Thoracic aorta endothelial cell (primary cell): ENCODE data around the gene CEP44. TPM values are rescaled to one million over a fixed set of nuclear protein-coding genes. Genes with fewer than 3 reads are reported as not detected.

ENCODE experiments used
- total RNA-seq: library from RNA; depleted of rRNA; stranded (reverse); fragments of >200 nt; gene quantifications from 2 replicates; pipeline ENCODE4 v1.2.3, GENCODE V29; 2012

CEP44 gene, protein sequence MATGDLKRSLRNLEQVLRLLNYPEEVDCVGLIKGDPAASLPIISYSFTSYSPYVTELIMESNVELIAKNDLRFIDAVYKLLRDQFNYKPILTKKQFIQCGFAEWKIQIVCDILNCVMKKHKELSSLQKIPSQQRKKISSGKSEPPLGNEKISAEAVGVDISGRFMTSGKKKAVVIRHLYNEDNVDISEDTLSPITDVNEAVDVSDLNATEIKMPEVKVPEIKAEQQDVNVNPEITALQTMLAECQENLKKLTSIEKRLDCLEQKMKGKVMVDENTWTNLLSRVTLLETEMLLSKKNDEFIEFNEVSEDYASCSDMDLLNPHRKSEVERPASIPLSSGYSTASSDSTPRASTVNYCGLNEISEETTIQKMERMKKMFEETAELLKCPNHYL
- total RNA-seq: 20.9 and 25.8 TPM in 2 replicates

GRCh38 chr4:174283507-174284471, at the start of gene CEP44, which contains the start of gene FBXO8:
CEP44 (plus strand) TSS chr4:174283911; CDS start chr4:174299122, 15,211 bp downstream.
FBXO8 (minus strand) TSS chr4:174283667; CDS start chr4:174263092, 20,575 bp downstream.

Other genes starting within 250 kb of the CEP44 start
- gene FBXO8, start 244 bp upstream of the CEP44 start, total RNA-seq: 18.6 and 21.7 TPM in 2 replicates
- gene HPGD, start 238.6 kb downstream of the CEP44 start, total RNA-seq: not detected in 2 replicates